HepG2 (cell line): Measurements from ENCODE around the gene PDE9A. TPM values are rescaled to one million over a fixed set of nuclear protein-coding genes. Genes with fewer than 3 reads are reported as not detected.

Experiments
- CC2D1A ChIP-seq: sonication (generic); formaldehyde crosslinking; IDR thresholded peaks from 2 replicates; pipeline ENCODE4 v1.8.1; 2023; ENCODE audit warnings: mild to moderate bottlenecking, missing genetic modification reagents
- CCAR2 ChIP-seq: fragments of 200-400 bp; formaldehyde crosslinking; optimal IDR thresholded peaks from 2 replicates; pipeline ENCODE3; 2018; ENCODE audit warnings: low read depth, mild to moderate bottlenecking, low read length, moderate library complexity
- CHCHD3 ChIP-seq: sonication (generic); formaldehyde crosslinking; IDR thresholded peaks from 2 replicates; pipeline ENCODE4 v1.8.0; 2022; ENCODE audit warnings: mild to moderate bottlenecking, missing genetic modification reagents, moderate library complexity
- HES4 ChIP-seq: sonication (generic); formaldehyde crosslinking; IDR thresholded peaks from 2 replicates; pipeline ENCODE4 v1.9.0; 2021; ENCODE audit warnings: mild to moderate bottlenecking, missing genetic modification reagents, borderline replicate concordance
- IKZF4 ChIP-seq: sonication (generic); formaldehyde crosslinking; IDR thresholded peaks from 2 replicates; pipeline ENCODE4 v1.5.1; 2020; ENCODE audit warnings: borderline replicate concordance, mild to moderate bottlenecking, low read depth, missing genetic modification reagents; ENCODE audit errors: not compliant biosample characterization
- LCORL ChIP-seq, 2 experiments: fragments of 450-650 bp in 1 of 2; sonication (generic) in 1 of 2; formaldehyde crosslinking in 1 of 2; IDR thresholded peaks; 2 replicates each; pipeline versions ENCODE4 v1.5.0 to v1.6.1; 2017 to 2020; ENCODE audit warnings: antibody characterized with exemption in 1 of 2, missing genetic modification reagents in 1 of 2
- MAFG ChIP-seq: sonication (generic); formaldehyde crosslinking; IDR thresholded peaks from 2 replicates; pipeline ENCODE4 v1.5.1; 2020; ENCODE audit warnings: mild to moderate bottlenecking, missing genetic modification reagents
- MEIS2 ChIP-seq: sonication (generic); formaldehyde crosslinking; IDR thresholded peaks from 2 replicates; pipeline ENCODE4 v1.9.0; 2021; ENCODE audit warnings: mild to moderate bottlenecking, missing genetic modification reagents
- NFE2L1 ChIP-seq: sonication (generic); formaldehyde crosslinking; IDR thresholded peaks from 2 replicates; pipeline ENCODE4 v1.4.0; 2020; ENCODE audit warnings: missing genetic modification reagents, mild to moderate bottlenecking, borderline replicate concordance
- PHB2 ChIP-seq: fragments of 450-650 bp; IDR thresholded peaks from 2 replicates; pipeline ENCODE4 v1.6.1; 2018; ENCODE audit not compliant: partially characterized antibody
- PHF8 ChIP-seq: sonication (generic); formaldehyde crosslinking; IDR thresholded peaks from 2 replicates; pipeline ENCODE4 v1.5.0; 2020; ENCODE audit warnings: missing genetic modification reagents
- RFX5 ChIP-seq: IDR thresholded peaks from 2 replicates; pipeline ENCODE4 v1.6.1; 2011; ENCODE audit warnings: low read depth, low read length, improper control_type of control experiment
- SMC3 ChIP-seq: IDR thresholded peaks from 2 replicates; pipeline ENCODE4 v1.6.1; 2011; ENCODE audit warnings: low read length, improper control_type of control experiment
- WIZ ChIP-seq: sonication (generic); formaldehyde crosslinking; IDR thresholded peaks from 2 replicates; pipeline ENCODE4 v1.5.1; 2020; ENCODE audit warnings: mild to moderate bottlenecking, missing genetic modification reagents
- ZNF138 ChIP-seq: sonication (generic); formaldehyde crosslinking; IDR thresholded peaks from 2 replicates; pipeline ENCODE4 v1.5.0; 2020; ENCODE audit warnings: mild to moderate bottlenecking, low read depth, missing genetic modification reagents
- polyA plus RNA-seq, 8 experiments: library from polyadenylated mRNA; depleted of rRNA in 3 of 8; stranded (reverse) in 7 of 8; unstranded in 1 of 8; fragments of >200 nt; fragmentation: Illumina TruSeq in 4 of 8; extraction: Trizol in 4 of 8; gene quantifications; 2 replicates each; pipeline versions ENCODE4 v1.2.1 to v1.2.3, GENCODE V29; 2011 to 2016; ENCODE audit warnings: low read depth in 4 of 8, missing spikeins in 1 of 8, mixed read lengths in 1 of 8; ENCODE audit not compliant: insufficient read depth in 1 of 8
- total RNA-seq, 5 experiments: library from RNA; depleted of rRNA; stranded (reverse); fragments of >200 nt; fragmentation: Illumina TruSeq; extraction: Trizol; gene quantifications; 2 replicates each; pipeline ENCODE4 v1.2.3, GENCODE V29; 2016; ENCODE audit warnings: low read depth in 1 of 5
- TF ChIP-seq, protein P1 (sequence below): sonication (generic); formaldehyde crosslinking; IDR thresholded peaks from 2 replicates; pipeline ENCODE4 v1.4.0; 2020; ENCODE audit warnings: low read depth, mild to moderate bottlenecking, missing genetic modification reagents
- TF ChIP-seq, protein P2 (sequence below): sonication (generic); formaldehyde crosslinking; IDR thresholded peaks from 2 replicates; pipeline ENCODE4 v1.8.1; 2023; ENCODE audit warnings: mild to moderate bottlenecking, missing genetic modification reagents
- TF ChIP-seq, protein P3 (sequence below): sonication (generic); formaldehyde crosslinking; IDR thresholded peaks from 2 replicates; pipeline ENCODE4 v1.5.0; 2020; ENCODE audit warnings: missing genetic modification reagents
- TF ChIP-seq, protein P4 (sequence below): sonication (generic); formaldehyde crosslinking; IDR thresholded peaks from 2 replicates; pipeline ENCODE4 v1.4.0; 2020; ENCODE audit warnings: missing genetic modification reagents

Gene PDE9A
- total and polyA plus RNA-seq, 2 of the 13 experiments (the other 11 are each of a cell fraction or from before 2014, with no cell fraction given), result 4.6 to 19.7 TPM

DNA sequence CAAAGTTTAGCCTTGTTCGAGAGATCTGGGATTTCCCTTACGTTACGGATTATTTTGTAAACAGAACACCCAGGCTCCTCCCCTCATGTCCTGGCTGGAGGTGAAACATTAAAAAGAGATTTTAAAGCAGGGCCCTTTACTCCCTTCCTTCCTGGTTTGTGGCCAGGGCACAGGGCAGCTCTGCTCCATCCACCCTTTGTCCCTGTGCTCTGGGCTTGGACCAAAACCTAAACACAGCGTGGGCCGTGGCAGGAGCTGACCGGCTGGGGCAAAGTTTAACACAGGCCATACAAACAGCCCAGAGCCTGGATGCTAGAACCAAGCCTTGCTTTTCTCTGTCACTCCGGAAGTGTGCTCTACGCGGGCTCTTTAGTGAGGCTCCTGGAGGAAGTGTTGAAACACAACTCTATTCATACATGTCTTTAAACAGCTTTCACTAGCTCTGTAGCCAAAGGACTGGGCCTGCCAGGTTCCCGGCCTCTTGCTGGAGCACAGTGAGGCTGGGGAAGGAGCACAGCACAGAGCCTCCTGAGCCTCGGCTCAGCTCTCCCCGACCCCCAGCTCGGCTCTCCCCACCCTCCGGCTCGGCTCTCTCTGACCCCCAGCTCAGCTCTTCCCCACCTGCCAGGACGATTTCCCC is 84.7 kb downstream of the PDE9A start (continued):
- TF ChIP-seq, protein P1, sequence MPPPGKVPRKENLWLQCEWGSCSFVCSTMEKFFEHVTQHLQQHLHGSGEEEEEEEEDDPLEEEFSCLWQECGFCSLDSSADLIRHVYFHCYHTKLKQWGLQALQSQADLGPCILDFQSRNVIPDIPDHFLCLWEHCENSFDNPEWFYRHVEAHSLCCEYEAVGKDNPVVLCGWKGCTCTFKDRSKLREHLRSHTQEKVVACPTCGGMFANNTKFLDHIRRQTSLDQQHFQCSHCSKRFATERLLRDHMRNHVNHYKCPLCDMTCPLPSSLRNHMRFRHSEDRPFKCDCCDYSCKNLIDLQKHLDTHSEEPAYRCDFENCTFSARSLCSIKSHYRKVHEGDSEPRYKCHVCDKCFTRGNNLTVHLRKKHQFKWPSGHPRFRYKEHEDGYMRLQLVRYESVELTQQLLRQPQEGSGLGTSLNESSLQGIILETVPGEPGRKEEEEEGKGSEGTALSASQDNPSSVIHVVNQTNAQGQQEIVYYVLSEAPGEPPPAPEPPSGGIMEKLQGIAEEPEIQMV, result no peak
- TF ChIP-seq WIZ (CRISPR knock-in tag) (no peak), RFX5 (no peak), CHCHD3 (CRISPR knock-in tag) (no peak), CC2D1A (no peak), ZNF138 (no peak), NFE2L1 (CRISPR knock-in tag) (no peak), PHF8 (CRISPR knock-in tag) (peak; percentile 44), PHB2 (no peak), MAFG (CRISPR knock-in tag) (no peak), LCORL (IDR thresholded peaks at IDR 0.05) (peak; percentile 12; the same call in 1 of the 2 replicates), LCORL (CRISPR knock-in tag; IDR thresholded peaks at IDR 0.05) (peak; percentile 99), IKZF4 (CRISPR knock-in tag) (no peak), HES4 (CRISPR knock-in tag) (no peak), SMC3 (no peak), CCAR2 (no peak), MEIS2 (CRISPR knock-in tag) (peak; percentile 73; the same call in 1 of the 2 replicates)
- TF ChIP-seq, protein P2, sequence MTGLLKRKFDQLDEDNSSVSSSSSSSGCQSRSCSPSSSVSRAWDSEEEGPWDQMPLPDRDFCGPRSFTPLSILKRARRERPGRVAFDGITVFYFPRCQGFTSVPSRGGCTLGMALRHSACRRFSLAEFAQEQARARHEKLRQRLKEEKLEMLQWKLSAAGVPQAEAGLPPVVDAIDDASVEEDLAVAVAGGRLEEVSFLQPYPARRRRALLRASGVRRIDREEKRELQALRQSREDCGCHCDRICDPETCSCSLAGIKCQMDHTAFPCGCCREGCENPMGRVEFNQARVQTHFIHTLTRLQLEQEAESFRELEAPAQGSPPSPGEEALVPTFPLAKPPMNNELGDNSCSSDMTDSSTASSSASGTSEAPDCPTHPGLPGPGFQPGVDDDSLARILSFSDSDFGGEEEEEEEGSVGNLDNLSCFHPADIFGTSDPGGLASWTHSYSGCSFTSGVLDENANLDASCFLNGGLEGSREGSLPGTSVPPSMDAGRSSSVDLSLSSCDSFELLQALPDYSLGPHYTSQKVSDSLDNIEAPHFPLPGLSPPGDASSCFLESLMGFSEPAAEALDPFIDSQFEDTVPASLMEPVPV (CRISPR knock-in tag), result no peak
- TF ChIP-seq, protein P3, sequence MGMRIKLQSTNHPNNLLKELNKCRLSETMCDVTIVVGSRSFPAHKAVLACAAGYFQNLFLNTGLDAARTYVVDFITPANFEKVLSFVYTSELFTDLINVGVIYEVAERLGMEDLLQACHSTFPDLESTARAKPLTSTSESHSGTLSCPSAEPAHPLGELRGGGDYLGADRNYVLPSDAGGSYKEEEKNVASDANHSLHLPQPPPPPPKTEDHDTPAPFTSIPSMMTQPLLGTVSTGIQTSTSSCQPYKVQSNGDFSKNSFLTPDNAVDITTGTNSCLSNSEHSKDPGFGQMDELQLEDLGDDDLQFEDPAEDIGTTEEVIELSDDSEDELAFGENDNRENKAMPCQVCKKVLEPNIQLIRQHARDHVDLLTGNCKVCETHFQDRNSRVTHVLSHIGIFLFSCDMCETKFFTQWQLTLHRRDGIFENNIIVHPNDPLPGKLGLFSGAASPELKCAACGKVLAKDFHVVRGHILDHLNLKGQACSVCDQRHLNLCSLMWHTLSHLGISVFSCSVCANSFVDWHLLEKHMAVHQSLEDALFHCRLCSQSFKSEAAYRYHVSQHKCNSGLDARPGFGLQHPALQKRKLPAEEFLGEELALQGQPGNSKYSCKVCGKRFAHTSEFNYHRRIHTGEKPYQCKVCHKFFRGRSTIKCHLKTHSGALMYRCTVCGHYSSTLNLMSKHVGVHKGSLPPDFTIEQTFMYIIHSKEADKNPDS (CRISPR knock-in tag), result no peak
- TF ChIP-seq, protein P4, sequence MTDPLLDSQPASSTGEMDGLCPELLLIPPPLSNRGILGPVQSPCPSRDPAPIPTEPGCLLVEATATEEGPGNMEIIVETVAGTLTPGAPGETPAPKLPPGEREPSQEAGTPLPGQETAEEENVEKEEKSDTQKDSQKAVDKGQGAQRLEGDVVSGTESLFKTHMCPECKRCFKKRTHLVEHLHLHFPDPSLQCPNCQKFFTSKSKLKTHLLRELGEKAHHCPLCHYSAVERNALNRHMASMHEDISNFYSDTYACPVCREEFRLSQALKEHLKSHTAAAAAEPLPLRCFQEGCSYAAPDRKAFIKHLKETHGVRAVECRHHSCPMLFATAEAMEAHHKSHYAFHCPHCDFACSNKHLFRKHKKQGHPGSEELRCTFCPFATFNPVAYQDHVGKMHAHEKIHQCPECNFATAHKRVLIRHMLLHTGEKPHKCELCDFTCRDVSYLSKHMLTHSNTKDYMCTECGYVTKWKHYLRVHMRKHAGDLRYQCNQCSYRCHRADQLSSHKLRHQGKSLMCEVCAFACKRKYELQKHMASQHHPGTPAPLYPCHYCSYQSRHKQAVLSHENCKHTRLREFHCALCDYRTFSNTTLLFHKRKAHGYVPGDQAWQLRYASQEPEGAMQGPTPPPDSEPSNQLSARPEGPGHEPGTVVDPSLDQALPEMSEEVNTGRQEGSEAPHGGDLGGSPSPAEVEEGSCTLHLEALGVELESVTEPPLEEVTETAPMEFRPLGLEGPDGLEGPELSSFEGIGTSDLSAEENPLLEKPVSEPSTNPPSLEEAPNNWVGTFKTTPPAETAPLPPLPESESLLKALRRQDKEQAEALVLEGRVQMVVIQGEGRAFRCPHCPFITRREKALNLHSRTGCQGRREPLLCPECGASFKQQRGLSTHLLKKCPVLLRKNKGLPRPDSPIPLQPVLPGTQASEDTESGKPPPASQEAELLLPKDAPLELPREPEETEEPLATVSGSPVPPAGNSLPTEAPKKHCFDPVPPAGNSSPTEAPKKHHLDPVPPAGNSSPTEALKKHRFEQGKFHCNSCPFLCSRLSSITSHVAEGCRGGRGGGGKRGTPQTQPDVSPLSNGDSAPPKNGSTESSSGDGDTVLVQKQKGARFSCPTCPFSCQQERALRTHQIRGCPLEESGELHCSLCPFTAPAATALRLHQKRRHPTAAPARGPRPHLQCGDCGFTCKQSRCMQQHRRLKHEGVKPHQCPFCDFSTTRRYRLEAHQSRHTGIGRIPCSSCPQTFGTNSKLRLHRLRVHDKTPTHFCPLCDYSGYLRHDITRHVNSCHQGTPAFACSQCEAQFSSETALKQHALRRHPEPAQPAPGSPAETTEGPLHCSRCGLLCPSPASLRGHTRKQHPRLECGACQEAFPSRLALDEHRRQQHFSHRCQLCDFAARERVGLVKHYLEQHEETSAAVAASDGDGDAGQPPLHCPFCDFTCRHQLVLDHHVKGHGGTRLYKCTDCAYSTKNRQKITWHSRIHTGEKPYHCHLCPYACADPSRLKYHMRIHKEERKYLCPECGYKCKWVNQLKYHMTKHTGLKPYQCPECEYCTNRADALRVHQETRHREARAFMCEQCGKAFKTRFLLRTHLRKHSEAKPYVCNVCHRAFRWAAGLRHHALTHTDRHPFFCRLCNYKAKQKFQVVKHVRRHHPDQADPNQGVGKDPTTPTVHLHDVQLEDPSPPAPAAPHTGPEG (CRISPR knock-in tag), result no peak
